Stimulated activated CD8-positive, alpha-beta memory T cell treated with anti-CD3 and anti-CD28 coated beads, Interleukin-4, amount 100 ng/mL, for 48 hours (primary cell): ENCODE measurements around the gene BBOF1.
"Not testable (repeated sequence)": the region's sequence is repeated elsewhere in the genome, so short reads cannot be mapped to it uniquely, and the experiment has no call there.

Source experiments
- DNase-seq: peaks from one replicate; pipeline ENCODE4 v3.0.0-alpha.2; 2020

BBOF1 gene, protein sequence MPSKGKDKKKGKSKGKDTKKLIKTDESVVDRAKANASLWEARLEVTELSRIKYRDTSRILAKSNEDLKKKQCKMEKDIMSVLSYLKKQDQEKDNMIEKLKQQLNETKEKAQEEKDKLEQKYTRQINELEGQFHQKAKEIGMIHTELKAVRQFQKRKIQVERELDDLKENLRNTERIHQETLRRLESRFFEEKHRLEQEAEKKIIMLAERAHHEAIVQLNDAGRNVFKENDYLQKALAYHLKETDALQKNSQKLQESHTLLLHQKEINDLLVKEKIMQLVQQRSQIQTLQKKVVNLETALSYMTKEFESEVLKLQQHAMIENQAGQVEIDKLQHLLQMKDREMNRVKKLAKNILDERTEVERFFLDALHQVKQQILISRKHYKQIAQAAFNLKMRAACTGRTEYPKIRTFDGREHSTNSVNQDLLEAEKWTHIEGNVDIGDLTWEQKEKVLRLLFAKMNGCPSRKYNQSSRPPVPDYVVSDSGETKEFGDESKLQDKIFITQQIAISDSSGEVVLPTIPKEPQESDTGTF

DNA sequence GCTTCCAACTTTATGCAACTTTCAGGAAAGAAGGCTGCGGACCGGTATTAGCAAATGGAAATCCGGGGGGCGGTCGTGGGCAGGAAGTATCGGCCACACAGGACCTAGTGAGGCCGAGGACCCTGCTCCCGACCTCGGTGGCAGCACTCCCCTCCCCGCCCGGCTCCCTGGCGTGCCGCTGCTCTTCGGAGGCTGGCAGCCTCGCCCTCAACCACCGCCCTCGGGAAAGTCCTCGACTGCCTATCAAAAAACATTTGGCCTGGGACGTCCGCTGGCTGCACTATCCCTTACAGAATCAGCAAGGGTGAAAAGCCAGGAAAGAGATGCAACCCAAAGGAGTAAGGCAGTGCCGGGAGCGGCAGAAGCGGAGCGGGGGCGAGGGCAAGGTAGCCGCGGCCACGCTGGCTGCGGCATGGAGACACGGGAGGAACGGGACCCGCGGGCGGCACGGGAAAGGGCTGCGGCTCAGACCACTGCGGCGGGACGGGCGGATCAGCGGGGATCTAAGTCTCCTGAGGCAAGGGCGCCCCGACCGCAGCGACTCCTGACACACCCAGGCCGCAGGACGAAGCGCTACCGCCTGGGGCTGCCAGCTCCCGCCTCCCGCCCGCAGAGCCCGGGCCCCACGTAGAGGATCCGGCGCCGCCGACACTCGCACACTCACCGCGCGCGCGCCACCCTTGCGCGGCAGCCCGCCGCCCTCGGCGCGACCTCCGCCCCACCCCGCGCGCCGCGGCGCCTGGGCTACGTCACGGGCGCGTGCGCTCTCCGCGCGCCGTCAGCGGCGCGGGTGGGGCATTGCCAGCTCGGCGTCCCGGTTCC, at the start of gene BBOF1, which contains the start of gene ENTPD5:
Gene BBOF1, plus strand, starts transcription at position 764 of the 822 bp plus-strand sequence. CDS start 130 bp downstream, outside the sequence.
Gene ENTPD5, minus strand, starts transcription at position 703 of the 822 bp plus-strand sequence. CDS start 31,186 bp downstream, outside the sequence.
- peak; percentile 85 for DNase-seq

DNA sequence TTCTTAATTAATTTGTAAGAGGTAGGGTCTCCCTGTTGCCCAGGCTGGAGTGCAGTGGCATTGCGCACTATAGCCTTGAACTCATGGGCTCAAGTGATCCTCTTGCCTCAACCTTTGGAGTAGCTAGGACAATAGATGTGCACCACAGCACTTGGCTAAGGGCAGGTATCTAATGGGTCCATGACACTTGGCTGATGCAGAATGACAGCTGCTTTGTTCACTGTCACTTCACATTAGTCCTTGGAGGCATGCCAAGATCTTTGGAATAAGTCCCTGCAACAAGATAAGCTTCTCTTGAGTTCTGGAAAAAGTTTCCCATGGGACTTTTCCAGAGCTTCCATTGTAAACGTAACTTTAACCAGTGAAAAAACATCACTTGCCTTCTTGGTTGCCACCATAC, 45.7 kb upstream of the BBOF1 start:
- DNase-seq = no peak

DNA sequence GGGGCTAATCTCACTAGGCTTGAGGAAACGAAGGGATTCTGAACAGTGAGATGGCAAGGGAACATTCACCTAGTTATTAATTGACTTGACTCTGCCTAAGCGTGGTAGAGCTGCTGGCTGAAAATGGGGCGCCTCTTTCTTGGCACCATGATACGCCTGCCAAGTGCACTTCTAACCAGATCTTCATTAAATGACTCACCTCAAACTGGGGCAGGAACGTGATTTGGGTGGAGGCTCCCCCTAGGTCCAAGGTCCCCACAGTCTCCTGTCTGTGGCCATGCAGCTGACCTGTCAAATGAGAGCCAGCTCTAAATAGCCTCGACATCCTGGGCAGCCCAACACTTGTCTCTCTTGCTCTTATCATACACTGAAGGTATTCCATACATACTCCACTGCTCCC, 43.0 kb upstream of the BBOF1 start:
- no peak for DNase-seq

DNA sequence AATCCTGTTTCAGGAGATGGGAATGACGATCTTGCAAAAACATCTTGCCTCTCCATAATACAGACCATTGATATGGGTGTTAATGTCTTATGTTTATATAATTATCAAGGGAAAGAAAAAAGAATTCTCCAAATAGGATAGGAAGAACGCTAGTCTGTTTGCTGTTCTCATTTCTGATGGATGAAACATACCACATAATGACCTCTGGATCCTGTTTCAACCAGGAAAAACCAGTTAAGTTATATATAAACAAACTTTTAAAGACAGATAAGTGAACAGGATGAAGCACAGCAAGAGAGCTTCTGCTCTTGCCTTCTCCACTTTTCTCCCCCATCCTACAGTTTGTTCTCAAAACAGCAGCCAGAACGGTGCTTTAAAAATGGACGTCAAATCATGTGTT, 41.3 kb upstream of the BBOF1 start:
- no peak for DNase-seq

DNA sequence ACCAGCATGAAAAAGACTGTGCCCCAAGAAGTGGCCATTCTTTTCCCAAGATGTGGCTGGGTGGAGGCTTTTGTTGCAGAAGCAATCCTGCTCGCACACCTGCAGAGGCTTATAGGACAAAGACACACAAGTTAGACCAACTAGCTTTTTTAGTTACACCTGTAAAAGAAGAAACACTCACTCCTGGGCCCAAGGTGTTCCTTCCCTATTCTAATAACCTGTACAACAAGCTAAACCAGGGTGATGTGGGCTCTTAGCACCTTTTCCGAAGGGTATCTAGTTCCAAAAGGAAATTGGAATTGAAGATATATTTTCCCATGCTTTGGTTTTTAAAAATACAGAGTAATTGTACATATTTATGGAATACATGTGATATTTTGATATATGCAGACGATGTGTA, 31.1 kb upstream of the BBOF1 start:
- no peak for DNase-seq

DNA sequence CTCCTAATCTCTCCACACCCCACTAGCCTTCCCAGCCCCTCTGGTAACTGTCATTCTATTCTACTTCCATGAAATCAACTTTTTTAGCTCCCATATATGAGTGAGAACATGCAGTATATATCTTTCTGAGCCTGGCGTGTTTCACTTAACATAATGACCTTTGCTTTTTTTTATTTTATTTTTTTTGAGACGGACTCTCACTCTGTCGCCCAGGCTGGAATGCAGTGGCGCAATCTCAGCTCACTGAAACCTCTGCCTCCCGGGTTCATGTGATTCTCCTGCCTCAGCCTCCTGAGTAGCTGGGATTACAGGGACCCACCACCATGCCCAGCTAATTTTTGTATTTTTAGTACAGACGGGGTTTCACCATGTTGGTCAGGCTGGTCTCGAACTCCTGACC, 30.5 kb upstream of the BBOF1 start:
- not testable (repeated sequence) for DNase-seq

DNA sequence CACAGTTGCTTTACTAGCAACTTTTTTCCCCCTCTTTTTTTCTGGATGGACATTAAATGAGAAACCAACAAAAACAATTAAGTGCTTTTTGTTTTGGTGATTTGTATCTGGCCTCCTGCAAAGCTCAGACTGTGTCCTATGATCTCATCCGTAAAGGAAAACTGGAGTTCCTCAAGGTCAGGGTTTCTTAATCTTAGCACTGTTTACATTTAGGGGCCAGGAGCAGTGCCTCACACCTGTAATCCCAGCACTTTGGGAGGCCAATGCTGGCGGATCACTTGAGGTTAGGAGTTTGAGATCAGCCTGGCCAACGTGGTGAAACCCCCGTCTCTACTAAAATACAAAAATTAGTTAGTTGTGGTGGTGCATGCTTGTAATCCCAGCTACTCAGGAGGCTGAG, 28.1 kb upstream of the BBOF1 start:
- DNase-seq = no peak

DNA sequence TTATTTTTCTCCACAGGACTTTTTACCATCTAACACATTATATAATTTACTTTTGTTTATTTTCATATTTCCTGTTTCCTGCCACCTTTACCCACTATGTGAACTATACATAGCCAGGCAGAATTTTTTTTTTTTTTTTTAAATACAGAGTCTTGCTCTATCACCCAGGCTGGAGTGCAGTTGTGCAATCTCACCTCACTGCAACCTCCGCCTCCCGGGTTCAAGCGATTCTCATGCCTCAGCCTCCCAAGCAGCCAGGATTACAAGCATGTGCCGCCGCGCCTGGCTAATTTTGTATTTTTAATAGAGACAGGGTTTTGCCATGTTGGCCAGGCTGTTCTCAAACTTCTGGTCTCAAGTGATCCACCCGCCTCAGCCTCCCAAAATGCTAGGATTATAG, 24.2 kb upstream of the BBOF1 start:
- DNase-seq = not testable (repeated sequence)

DNA sequence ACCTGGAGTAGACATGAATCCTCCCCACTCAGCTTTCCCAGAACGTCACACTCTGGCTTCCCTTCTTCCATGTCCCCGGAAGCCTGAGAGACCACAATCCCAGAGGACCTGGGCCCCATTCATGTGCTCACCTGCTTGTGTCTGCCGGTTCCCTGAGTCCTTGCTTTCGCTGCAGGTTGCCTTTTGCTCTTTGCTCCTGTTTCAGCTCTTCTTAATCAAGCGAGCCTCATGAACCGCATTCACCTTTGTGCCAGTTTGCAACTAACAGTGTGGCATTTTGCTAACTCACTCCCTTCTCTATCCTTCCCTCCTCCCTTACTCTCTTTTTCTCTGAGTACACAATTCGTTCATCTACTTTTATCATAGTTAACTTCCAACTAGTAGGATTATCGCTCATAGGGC, 23.2 kb upstream of the BBOF1 start:
- DNase-seq = no peak

DNA sequence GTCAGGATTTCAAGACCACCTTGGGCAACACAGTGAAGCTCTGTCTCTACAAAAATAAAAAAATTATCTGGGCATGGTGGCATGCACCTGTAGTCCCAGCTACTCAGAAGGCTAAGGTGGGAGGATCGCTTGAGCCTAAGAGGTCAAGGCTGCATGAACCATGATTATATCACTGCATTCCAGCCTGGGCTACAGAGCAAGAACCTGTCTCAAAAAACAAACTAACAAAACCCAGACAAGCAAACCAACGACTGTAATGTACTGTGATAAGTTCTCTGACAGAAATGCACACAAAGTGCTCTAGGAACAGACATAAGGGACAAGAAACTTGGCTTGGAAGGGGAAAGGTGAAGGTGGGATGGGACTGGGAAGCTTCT, 22.4 kb upstream of the BBOF1 start:
- DNase-seq = no peak

DNA sequence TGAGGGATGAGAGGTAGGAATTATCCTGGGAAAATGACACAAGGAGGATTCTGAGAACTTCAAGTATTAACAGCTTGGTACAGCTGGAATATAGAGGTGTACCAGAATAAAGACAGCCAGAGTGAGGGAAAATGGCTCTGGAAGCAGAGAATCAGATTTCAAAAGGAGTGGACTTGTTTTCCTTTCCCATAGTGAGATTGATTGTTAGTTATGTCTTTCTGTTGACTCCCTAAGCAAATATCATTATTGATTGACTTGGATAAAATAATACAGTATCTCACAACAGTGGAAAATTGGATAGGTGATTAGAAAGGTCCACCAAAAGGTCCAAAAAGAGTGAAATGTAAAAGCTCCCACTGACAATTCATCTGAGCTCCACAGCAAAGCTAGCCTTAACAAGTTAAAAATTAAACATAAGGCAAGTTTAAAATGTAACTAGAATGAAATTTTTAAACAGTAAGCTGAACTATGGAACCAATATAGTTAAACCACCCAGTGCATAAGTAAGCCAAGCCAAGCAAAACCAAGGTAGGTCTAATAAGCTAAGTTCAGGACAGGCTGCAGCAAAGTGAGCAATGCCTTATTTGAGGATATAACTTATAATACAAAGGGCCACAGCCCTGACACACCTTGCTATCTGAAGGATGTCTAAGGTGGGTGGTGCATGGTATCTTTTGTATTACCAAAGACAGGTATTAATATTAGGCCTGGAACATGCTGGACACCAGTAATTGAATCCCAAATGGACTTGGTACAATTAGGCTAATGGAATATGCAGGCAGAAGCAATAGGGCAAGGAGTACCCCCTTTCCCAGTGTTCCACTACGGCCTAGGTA, 21.8 kb upstream of the BBOF1 start:
- no peak for DNase-seq

DNA sequence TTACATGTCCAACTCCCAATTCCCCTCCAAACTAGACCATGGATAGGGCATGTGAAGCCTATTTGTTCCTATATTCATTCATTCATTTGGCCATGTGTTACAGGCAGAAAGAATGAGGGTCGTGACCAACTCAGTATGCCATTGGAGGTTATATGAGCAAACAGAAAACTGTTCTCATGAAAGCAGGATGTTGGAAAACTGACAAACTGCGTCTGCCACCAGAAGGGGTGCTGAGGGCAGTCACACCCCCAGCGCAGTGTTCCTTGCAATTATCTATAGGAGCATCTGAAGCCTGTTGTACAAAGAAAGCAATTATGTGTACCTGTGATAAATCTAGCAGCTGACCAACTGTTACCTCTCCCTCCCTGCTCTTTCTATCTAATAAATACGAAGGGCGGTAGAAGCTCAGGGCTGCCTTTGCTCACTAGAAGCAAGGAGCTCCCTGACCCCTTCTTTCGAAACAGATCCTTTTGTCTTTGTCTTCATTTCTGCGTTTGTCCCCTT, 21.2 kb upstream of the BBOF1 start:
- DNase-seq = no peak

DNA sequence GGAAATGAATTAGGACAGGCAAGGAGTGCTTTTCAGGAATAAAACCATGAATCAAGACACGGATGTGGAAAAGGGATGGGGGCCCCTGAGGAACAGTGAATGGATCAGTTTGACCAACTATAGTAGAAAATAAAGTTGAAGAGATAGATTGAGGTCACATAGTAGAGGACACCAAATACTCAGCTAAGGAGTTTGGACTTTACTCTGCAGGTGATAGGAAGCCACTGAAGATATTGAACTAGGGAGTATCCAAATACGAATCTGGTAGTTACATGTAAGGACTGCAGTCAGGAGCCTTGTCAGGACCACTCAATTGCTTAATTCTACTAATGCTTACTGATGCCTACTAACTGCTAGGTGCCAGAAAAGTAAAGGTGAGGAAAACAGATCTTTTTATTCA, 20.4 kb upstream of the BBOF1 start:
- DNase-seq = no peak

DNA sequence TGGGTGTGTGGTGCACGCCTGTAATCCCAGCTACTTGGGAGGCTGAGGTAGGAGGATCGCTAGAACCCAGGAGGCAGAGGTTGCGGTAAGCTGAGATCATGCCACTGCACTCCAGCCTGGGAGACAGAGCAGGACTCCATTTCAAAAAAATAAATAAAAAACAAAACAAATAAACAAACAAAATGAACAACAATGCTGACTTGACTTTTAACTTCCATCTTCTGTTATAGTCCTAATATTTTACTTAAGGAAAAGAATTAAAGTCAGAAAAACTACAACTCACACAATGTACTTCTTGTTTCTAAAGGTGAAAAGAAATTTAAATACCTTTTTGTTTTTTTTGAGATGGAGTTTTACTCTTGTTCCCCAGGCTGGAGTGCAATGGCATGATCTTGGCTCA, 13.5 kb upstream of the BBOF1 start:
- not testable (repeated sequence) for DNase-seq

DNA sequence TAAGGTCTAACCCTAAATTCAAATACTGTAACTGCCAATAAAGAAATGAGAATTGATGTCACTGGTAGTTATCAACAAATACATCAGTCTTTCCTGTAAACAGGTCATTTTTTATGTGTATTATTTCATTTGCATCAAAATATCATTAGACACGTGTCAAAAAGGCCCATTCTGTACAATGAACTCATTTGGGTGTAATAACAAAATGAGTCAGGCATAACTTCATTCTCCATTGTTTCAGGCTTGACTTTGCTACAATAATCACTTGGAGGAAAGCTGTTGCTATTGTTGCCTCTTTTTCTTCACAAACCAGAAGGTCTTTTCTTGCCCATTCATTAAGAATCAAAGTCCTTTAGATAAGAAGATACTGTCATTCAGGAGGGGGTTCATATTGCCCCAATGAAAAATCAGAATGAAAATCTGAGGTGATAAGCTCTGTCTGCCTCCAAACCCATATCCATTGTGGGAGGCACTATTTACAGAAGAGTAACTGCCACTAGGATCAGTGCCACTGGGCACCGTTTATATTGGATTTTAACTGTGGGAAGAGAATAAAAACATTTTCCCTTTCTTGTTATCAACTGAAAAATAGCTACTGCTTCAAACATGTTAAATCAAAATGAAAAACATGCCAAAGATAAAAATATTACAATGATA, 10.2 kb upstream of the BBOF1 start:
- DNase-seq = no peak

DNA sequence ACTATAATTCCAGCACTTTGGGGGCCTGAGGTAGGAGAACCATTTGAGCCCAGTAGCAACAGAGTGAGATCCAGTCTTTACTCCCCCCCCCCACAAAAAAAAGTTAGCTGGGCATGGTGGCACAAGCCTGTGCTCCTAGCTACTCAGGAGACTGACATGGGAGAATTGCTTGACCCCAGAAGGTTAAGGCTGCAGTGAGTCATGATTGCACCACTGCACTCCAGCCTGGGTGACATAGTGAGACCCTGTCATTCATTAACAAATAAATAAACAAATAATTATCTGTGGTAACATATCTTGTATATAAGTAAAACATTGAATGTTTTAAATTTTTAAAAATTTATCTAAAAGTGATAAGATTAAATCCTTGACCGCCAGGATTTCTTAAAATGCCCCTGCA, 4.8 kb upstream of the BBOF1 start:
- DNase-seq = no peak

DNA sequence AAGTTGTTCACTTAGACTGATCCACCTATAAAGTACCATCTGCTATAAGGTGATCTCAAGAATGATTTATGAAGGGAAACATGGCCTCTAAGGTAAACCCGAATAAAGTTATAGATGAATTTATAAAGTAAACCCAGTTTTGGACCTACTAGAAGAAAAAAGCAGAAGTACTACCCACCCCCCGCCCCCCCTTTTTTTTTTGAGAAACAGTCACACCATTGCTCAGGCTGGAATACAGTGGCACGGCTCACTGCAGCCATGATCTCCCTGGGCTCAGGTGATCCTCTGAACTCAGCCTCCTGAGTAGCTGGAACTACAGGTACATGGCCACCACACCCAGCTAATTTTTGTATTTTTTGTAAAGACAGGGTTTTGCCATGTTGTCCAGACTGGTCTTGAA, 4.0 kb upstream of the BBOF1 start:
- DNase-seq = no peak

DNA sequence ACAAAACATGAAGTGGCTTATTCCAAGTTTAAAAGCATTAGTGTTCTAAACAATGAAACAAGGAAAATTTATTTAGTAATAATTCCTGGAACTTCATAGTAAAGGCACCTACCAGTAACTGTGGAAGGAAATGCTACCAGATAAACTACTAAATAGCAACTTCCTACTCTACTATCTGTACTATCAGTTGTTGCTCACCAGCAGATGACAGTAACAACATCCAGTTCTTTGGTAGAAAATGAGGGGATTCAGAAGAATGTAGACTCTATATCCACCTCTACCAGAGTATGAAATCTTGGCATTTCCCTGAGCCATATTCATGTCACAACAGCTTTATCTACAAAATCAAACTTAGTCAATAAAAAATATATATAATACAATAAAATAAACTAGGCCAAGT, 3.2 kb upstream of the BBOF1 start:
- no peak for DNase-seq

DNA sequence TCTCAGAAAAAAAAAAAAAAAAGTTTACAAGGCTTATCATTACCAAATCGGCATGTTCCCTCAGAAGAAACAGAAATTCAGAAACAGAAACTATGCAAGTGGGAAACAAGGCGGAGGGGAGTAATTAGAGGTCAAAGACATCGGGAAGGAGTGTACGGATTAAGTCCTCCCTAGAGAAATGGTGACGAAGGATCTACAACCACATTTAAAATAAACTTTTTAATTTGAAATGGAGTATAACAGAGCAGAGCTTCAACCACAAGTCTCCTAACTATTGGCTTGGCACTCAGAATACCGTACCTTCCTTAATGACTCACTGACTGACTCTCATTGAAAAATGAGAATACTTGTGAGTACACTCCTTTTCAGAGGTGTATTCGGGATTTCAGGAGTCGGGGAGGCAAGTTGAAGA, 969 bp upstream of the BBOF1 start:
- DNase-seq = no peak

DNA sequence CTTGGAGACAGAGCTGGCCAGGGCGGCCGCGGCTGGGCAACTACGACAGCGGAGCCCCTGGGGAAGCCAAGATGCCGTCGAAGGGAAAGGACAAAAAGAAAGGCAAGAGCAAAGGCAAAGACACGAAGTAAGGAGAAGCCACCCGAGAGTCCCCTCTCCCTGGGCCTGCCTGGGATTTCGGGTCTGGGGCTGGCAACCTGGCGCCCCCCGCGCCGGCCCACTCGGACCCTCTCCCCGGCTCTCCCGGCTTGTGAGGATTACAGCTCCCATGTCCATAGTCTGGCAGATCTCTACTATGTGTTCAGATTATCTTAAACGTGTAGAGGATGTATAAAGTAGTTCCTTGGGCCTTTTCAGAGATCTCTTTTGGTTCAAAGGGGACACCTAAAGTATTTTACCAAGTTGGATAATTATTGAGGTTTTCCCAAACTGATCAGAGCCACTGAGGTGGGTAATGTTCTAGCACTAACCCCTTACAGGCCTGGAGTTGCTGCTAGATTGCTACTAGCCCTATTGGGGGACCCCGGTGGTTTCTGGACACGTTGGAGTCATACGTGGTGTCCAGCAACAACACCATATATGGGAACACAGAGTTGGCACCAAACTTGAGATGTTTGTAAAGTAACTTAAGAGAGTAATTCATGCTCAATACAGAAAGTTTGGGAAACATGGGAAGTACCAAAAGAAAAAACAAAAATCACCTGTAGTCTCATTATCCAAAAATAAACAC, 424 bp downstream of the BBOF1 start:
- no peak for DNase-seq

DNA sequence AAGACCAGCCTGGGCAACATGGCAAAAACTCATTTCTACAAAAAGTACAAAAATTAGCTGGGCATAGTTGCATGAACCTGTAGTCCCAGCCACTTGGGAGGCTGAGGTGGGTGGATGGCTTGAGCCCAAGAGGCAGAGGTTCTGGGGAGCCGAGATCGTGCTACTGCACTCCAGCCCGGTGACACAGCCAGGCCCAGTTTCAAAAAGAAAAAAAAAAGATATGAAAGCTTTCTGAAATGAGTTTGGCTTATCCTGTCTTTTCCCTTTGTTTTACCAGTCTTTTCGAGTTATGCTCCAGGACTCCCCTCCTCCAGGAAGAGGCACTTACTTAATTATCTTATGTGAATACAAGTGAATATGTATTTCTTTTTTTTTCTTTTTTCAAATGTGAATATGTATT, 3.2 kb downstream of the BBOF1 start:
- no peak for DNase-seq
